Measurements from ENCODE around the gene MAPK8IP2.
"Not testable (repeated sequence)": the region's sequence is repeated elsewhere in the genome, so short reads cannot be mapped to it uniquely, and the experiment has no call there.

DNA sequence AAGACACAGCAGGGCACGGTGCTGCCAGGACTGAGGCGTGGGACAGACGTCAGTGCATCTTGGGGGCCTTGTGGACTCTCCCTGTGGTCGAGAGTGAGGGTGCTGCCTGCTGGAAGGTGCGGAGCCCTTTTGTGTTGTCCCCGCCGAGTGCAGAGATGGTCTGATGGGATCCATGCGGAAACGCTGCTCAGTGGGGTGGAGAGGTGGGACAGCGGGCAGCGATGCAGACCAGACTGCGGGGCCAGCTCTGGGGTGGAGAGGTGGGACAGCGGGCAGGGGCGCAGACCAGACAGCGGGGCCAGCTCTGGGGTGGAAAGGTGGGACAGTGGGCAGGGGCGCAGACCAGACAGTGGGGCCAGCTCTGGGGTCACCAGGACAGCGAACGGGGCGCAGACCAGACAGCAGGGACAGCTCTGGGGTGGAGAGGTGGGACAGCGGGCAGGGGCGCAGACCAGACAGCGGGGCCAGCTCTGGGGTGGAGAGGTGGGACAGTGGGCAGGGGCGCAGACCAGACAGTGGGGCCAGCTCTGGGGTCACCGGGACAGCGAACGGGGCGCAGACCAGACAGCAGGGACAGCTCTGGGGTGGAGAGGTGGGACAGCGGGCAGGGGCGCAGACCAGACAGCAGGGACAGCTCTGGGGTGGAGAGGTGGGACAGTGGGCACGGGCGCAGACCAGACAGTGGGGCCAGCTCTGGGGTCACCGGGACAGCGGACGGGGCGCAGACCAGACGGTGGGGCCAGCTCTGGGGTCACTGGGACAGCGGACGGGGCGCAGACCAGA lies 7.7 kb downstream of the MAPK8IP2 start:
- TF ChIP-seq ZNF121 (tag by site-specific recombination; IDR thresholded peaks at IDR 0.05); ZNF184 (tag by site-specific recombination; IDR thresholded peaks at IDR 0.05); ZBTB8A (tag by site-specific recombination; IDR thresholded peaks at IDR 0.05); ZNF510 (tag by site-specific recombination; IDR thresholded peaks at IDR 0.05; ENCODE audit: insufficient replicate concordance); ZNF341 (tag by site-specific recombination; IDR thresholded peaks at IDR 0.05; ENCODE audit: low read depth); OVOL3 (tag by site-specific recombination; IDR thresholded peaks at IDR 0.05): not testable (repeated sequence)
- TF ChIP-seq, protein P1, sequence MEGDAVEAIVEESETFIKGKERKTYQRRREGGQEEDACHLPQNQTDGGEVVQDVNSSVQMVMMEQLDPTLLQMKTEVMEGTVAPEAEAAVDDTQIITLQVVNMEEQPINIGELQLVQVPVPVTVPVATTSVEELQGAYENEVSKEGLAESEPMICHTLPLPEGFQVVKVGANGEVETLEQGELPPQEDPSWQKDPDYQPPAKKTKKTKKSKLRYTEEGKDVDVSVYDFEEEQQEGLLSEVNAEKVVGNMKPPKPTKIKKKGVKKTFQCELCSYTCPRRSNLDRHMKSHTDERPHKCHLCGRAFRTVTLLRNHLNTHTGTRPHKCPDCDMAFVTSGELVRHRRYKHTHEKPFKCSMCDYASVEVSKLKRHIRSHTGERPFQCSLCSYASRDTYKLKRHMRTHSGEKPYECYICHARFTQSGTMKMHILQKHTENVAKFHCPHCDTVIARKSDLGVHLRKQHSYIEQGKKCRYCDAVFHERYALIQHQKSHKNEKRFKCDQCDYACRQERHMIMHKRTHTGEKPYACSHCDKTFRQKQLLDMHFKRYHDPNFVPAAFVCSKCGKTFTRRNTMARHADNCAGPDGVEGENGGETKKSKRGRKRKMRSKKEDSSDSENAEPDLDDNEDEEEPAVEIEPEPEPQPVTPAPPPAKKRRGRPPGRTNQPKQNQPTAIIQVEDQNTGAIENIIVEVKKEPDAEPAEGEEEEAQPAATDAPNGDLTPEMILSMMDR (tag by site-specific recombination; IDR thresholded peaks at IDR 0.05) = not testable (repeated sequence)
- TF ChIP-seq, protein P2, sequence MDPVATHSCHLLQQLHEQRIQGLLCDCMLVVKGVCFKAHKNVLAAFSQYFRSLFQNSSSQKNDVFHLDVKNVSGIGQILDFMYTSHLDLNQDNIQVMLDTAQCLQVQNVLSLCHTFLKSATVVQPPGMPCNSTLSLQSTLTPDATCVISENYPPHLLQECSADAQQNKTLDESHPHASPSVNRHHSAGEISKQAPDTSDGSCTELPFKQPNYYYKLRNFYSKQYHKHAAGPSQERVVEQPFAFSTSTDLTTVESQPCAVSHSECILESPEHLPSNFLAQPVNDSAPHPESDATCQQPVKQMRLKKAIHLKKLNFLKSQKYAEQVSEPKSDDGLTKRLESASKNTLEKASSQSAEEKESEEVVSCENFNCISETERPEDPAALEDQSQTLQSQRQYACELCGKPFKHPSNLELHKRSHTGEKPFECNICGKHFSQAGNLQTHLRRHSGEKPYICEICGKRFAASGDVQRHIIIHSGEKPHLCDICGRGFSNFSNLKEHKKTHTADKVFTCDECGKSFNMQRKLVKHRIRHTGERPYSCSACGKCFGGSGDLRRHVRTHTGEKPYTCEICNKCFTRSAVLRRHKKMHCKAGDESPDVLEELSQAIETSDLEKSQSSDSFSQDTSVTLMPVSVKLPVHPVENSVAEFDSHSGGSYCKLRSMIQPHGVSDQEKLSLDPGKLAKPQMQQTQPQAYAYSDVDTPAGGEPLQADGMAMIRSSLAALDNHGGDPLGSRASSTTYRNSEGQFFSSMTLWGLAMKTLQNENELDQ (tag by site-specific recombination; IDR thresholded peaks at IDR 0.05; ENCODE audit: low read depth) = not testable (repeated sequence)
- TF ChIP-seq, protein P3, sequence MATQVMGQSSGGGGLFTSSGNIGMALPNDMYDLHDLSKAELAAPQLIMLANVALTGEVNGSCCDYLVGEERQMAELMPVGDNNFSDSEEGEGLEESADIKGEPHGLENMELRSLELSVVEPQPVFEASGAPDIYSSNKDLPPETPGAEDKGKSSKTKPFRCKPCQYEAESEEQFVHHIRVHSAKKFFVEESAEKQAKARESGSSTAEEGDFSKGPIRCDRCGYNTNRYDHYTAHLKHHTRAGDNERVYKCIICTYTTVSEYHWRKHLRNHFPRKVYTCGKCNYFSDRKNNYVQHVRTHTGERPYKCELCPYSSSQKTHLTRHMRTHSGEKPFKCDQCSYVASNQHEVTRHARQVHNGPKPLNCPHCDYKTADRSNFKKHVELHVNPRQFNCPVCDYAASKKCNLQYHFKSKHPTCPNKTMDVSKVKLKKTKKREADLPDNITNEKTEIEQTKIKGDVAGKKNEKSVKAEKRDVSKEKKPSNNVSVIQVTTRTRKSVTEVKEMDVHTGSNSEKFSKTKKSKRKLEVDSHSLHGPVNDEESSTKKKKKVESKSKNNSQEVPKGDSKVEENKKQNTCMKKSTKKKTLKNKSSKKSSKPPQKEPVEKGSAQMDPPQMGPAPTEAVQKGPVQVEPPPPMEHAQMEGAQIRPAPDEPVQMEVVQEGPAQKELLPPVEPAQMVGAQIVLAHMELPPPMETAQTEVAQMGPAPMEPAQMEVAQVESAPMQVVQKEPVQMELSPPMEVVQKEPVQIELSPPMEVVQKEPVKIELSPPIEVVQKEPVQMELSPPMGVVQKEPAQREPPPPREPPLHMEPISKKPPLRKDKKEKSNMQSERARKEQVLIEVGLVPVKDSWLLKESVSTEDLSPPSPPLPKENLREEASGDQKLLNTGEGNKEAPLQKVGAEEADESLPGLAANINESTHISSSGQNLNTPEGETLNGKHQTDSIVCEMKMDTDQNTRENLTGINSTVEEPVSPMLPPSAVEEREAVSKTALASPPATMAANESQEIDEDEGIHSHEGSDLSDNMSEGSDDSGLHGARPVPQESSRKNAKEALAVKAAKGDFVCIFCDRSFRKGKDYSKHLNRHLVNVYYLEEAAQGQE (tag by site-specific recombination; IDR thresholded peaks at IDR 0.05) = not testable (repeated sequence)
